ENCODE measurements around the gene PAIP2.

GRCh38 chr5:139399501-139400121 lies 58.0 kb downstream of the PAIP2 start:
- TF ChIP-seq POLR2A (IDR thresholded peaks at IDR 0.05) (no peak), CTCF (IDR thresholded peaks at IDR 0.05 in 8 of 11, conservative IDR thresholded peaks at IDR 0.05 in 3 of 11) (no peak), POLR2AphosphoS5 (IDR thresholded peaks at IDR 0.05) (no peak)
